ENCODE data around the gene ADARB1. TPM values are rescaled to one million over a fixed set of nuclear protein-coding genes. Genes with fewer than 3 reads are reported as not detected.

ADARB1 gene
- total RNA-seq, 1 donor from 2014 or later = 15.9 TPM

GRCh38 chr21:45039317-45040156 is 34.8 kb upstream of the ADARB1 start:
- DNase-seq (ENCODE audit: low read depth in 2 of 2) = no peak

DNA sequence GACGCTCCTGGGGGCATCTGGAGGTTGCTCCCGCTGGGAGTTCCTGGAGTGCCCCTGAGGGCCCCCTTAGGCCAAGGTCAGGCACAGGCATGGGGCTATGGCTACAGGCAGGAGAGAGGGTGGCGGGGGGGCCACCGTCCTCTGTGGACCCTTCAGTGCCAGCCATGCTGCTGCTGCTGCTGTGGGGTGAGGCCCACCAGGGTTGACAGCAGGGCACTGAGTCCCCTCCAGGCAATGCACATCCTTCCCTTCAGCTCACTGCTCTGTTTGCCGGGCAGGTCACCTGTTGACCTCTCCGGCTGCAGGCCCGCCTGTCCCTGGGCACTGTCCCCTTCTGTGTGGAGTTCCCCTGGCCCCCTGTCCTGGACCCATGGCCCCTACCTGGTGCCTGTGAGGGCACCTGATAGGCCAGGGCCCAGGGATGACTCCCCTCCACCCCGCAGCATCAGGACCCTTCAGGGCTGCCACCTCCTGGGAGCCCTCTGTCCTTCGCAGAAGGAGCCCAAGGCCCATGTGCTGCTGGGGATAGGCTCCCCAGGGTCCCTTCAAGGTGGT is 34.1 kb upstream of the ADARB1 start:
- DNase-seq (ENCODE audit: low read depth in 2 of 2) = no peak

DNA sequence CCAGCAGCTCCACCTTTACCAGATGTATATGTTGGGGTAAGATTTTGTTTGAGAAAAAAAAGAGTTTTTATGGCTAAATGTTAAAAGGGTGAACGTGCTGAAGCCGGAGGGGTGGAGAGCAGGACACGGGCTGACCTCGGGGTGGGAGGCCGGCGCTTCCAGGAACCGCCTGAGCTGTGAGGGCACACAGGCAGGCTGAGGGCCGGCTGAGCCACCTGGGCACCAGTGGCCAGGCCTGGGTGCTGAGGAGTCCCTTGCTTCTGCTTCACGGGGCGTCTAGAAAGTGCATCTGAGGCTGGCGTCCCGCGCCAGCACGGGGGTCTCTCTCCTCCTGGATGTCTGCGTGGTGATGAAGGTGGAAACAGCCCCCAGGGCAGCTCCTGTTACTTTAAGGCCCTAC is 33.6 kb upstream of the ADARB1 start:
- no peak for DNase-seq (ENCODE audit: low read depth in 2 of 2)

- no peak for DNase-seq (ENCODE audit: low read depth in 2 of 2)
Measured at GRCh38 chr21:45041351-45041805, 33.0 kb upstream of the ADARB1 start.

- DNase-seq (ENCODE audit: low read depth in 2 of 2) = no peak
Measured at GRCh38 chr21:45041984-45042663, 32.3 kb upstream of the ADARB1 start.

- no peak for DNase-seq (ENCODE audit: low read depth in 2 of 2)
Measured at GRCh38 chr21:45042664-45043161, 31.7 kb upstream of the ADARB1 start.

DNA sequence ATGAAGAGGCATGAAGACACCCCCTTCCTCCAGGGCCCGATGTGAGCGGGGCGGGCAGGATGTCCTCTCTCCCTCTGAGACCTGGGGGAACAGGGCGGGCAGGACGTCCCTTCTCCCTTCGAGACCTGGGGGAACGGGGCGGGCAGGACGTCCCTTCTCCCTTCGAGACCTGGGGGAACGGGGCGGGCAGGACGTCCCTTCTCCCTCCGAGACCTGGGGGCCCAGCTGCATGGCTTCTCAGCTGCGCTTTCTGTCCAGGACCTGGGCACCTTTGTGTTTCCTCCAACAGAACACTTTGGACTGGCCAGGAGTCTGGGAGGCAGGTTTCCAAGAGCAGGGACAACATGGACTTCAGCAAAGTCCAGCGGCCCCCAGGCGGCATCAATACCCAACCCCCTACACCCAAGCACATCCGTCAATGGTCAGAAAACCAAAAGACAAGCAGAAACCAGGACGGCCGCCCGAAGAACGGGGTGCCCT is 30.8 kb upstream of the ADARB1 start:
- no peak for DNase-seq (ENCODE audit: low read depth in 2 of 2)

GRCh38 chr21:45045481-45045880 is 28.9 kb upstream of the ADARB1 start:
- no peak for DNase-seq (ENCODE audit: low read depth in 2 of 2)

DNA sequence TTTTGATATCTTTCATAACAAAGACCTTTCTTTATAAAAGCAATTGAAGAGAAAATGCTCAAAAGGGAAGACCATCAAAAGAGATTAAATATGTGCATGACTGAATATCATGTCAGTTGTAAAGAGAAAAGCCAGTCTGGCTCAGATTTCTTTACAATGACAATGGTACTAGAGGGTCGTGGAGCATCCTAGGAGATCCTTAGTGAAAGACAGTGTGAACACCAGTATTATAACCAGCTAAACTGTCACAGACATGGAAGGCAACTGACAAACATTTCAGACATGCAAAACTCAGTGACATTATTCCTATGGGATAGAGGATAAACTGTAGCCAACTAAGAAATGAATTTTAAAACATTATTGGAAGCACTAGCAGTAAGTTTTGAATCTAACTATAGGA is 27.1 kb upstream of the ADARB1 start:
- DNase-seq (ENCODE audit: low read depth in 2 of 2) = no peak

DNA sequence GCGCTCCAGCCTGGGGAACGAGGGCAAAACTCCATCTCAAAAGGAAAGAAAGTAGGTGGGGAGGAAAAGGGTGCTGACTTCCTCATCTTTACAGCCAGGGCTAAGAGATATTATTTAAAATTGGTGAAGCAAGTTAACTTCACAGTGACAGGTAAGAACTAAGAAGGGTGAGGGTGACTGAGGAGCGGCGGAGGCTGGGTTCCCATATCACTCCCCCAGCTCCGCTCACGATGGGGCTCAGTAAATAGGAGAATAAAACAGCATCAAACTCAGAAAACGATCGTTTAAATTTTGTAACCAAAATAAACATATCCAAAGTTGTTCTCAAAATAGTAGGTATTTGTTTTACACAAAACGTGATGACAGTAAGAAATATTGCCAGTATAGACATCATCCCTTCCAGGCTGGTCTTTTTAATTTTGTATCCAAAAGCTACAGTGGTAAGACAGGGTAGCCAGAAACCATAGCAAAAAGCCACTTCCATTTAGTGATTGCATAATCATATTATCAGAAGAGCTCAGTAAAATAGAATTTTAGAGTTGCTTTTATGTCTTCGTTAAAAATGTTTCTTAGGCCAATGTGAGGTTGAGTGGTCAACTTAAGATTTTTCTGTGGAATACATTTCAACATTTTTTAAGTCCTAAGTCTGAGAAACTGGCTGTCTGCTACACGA is 26.2 kb upstream of the ADARB1 start:
- no peak for DNase-seq (ENCODE audit: low read depth in 2 of 2)

- DNase-seq (ENCODE audit: low read depth in 2 of 2) = no peak
Measured at GRCh38 chr21:45048968-45049367, 25.4 kb upstream of the ADARB1 start.

- no peak for DNase-seq (ENCODE audit: low read depth in 2 of 2)
Measured at GRCh38 chr21:45049714-45050344, 24.6 kb upstream of the ADARB1 start.

DNA sequence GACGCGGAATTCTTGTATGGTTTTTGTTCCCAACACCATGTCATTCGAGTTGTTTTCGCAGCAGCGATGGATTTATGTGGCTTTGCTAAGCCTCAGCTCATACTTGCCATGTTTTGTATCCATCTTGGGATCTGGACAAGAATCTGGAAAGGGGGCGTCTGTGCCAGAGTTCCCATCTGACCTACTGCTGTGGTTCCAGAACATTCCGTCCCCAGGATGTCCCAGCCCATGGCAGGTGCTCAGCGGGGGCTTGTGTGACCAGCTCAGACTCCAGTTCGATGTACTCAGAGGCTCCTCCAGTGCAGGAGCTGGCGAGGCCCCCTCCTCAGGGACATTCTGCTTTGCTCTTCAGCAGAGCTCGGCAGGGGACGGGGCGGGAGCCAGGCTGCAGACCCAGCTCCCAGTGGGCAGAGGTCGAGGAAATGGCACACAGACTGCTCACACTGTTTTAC is 24.0 kb upstream of the ADARB1 start:
- no peak for DNase-seq (ENCODE audit: low read depth in 2 of 2)

DNA sequence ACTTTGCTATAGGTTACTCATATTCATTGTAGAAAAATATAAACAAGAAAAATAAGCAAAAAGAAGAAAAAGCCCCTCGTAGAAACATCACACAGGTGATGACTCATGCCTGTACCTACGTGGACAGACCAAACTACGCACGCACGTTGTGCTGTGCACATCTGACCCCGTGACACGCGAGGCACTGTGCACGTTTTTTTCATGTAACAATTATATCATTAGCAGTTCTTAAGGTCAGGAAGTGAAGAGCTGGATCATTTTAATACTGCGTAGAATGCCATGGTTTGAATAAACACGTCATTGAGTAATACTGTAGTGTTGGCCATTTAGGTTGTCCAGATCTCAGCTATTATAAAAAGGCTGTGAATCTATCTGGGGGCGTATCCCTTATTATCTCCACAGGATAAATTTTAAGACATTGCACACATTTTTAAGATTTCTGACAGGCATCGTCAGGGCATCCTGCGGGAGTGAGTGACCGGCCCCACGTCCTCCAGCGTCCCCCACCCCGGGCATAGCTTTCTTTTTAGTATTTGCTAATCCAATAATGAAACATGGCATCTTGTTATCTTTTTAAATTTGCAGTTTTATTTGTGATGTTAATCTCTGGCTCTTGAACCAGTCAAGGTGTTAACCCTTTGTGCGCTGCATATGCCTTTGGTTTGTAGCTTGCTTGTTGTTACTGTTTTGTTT is 23.4 kb upstream of the ADARB1 start:
- peak in 1 of 2 donors; percentile 53 for DNase-seq (ENCODE audit: low read depth in 2 of 2)

DNA sequence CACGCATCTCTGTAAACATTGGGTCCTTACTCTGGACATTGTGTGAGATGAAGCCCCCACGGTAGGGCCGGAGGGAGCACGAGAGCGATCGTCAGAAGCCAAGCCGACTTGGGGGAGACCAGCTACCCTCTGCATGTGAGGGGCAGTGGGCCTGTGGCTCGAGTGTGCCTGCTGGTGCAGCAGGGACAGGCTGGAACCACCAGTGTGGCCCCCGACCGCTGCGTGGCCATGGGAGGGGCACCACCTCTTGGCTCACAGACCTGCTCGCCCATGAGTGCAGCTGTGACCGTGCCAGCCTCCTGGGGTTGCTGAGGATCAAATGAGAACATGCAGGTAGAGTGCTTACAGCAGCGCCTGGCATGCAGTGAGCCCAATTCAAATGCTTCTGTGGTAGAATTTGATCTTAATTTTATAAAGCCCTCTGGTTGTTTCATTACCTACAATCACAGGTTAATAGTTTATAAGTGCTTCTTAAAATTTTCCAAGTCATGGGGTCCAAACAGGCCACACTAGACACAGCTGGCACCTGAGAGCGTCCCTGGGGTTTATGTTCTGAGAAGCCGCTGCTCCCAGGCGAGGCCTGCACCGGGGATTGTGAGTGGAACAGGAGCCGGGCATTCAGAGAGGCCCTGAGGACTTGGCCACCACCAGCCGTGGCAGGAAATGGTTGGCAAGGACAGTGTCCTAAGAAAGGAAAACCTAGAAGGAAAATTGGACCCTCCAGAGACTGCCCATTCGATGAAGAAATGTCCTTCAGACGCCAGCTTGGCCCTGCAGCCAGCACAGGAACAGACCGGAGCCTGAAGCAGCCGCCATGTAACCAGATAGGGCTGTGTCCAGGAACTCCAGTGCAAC is 22.6 kb upstream of the ADARB1 start:
- DNase-seq (ENCODE audit: low read depth in 2 of 2) = no peak

GRCh38 chr21:45052960-45053359 is 21.4 kb upstream of the ADARB1 start:
- no peak for DNase-seq (ENCODE audit: low read depth in 2 of 2)

GRCh38 chr21:45053561-45054226 is 20.7 kb upstream of the ADARB1 start:
- no peak for DNase-seq (ENCODE audit: low read depth in 2 of 2)

DNA sequence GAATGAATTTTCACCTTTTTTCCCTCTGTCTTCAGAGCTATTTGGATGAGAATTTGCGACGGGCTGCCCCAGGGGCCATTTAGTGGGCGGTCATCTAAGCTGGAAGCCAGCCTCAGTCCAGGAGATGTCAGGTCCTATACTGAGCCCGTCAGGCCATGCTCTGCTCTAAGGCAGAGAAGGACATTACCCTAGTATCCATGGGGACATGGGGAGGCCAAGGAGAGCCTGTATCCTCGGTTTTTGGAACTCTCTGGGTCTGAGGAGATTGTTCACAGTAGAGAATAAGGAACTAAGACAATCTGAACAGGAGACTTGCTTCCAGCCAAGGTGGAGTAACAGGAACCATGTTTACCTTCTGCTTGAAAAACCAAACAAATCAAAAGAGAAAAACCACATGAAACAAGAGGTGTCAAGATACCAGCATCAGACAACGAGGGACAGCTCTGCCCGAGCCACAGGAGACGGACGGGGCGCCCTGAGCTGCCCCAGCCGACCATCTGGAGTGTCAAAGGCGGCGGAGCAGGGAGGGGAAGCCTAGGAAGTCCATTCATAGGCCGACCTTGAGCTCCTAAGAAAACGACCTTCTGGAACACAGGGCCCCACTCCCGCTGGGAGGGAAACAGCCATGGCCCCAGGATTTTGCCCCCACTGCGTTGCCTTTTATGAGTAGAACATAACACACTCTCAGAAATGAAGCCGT is 20.0 kb upstream of the ADARB1 start:
- no peak for DNase-seq (ENCODE audit: low read depth in 2 of 2)

All from dermis microvascular lymphatic vessel endothelial cell (primary cell).